H1 (cell line): ENCODE results near the gene CNTN5. TPM values are rescaled to one million over a fixed set of nuclear protein-coding genes. Genes with fewer than 3 reads are reported as not detected.

Experiments
- CTCF ChIA-PET: fragments of 300-600 bp; sonication (Branson Sonifier 250); formaldehyde crosslinking; loops from one replicate; lab custom pipeline; 2021; ENCODE audit not compliant: partially characterized antibody; lab: Charles Lee
- POLR2A ChIA-PET: fragments of 300-600 bp; sonication (Branson Sonifier 250); formaldehyde crosslinking; loops from one replicate; lab custom pipeline; 2021; ENCODE audit warnings: inconsistent platforms; ENCODE audit not compliant: partially characterized antibody; lab: Charles Lee
- DNase-seq, 2 experiments: peaks; one replicate each; pipeline versions ENCODE4 v3.0.0 to v3.0.0-alpha.2; 2010 to 2022; ENCODE audit warnings: low spot score in 2 of 2, low read depth in 1 of 2, mixed read lengths in 1 of 2
- FAIRE-seq: peaks from 2 replicates; lab custom pipeline; 2011; peaks lifted over from hg19 to GRCh38; lab: Jason Lieb, UNC
- H2AFZ ChIP-seq: 2 replicates; pipeline ENCODE4 v1.8.1; 2012; ENCODE audit warnings: low read length, inconsistent platforms
- H2AK5ac ChIP-seq: 2 replicates; pipeline ENCODE4 v1.6.1; 2013; ENCODE audit warnings: low read depth, low read length
- H2BK120ac ChIP-seq: replicated peaks from 2 replicates; pipeline ENCODE3; 2013; ENCODE audit warnings: low read depth, low read length, inconsistent platforms
- H2BK12ac ChIP-seq: 2 replicates; pipeline ENCODE4 v1.6.1; 2013; ENCODE audit warnings: low read depth, low read length
- H2BK15ac ChIP-seq: 2 replicates; pipeline ENCODE4 v1.6.1; 2013; ENCODE audit warnings: low read length
- H2BK20ac ChIP-seq: 2 replicates; pipeline ENCODE4 v1.6.1; 2013; ENCODE audit warnings: low read length
- H2BK5ac ChIP-seq: 2 replicates; pipeline ENCODE4 v1.6.1; 2013; ENCODE audit warnings: low read depth, low read length
- H3K14ac ChIP-seq: 2 replicates; pipeline ENCODE4 v1.6.1; 2013; ENCODE audit warnings: inconsistent platforms; ENCODE audit not compliant: insufficient read length
- H3K18ac ChIP-seq: 2 replicates; pipeline ENCODE4 v1.6.1; 2013; ENCODE audit warnings: low read length; ENCODE audit errors: extremely low read depth
- H3K23ac ChIP-seq: 2 replicates; pipeline ENCODE4 v1.6.1; 2013; ENCODE audit warnings: inconsistent platforms; ENCODE audit not compliant: insufficient read length
- H3K23me2 ChIP-seq: 2 replicates; pipeline ENCODE4 v1.6.1; 2013; ENCODE audit warnings: low read depth, low read length
- H3K27ac ChIP-seq: 2 replicates; pipeline ENCODE4 v1.6.1; 2011; ENCODE audit warnings: low read depth, low read length, inconsistent platforms
- H3K27me3 ChIP-seq, 4 experiments: replicated peaks in 1 of 4; 1 replicate in 1 of 4; 2 replicates in 3 of 4; pipeline versions ENCODE4 v1.6.1 to v1.8.1; 2011 to 2013; ENCODE audit warnings: low read length in 3 of 4, mild to moderate bottlenecking in 3 of 4, inconsistent platforms in 2 of 4, mixed read lengths in 2 of 4, moderate library complexity in 1 of 4; ENCODE audit not compliant: control insufficient read depth in 3 of 4, insufficient read depth in 3 of 4; ENCODE audit errors: extremely low read depth in 1 of 4
- H3K36me3 ChIP-seq, 4 experiments: 2 replicates each; pipeline versions ENCODE4 v1.6.1 to v1.8.1; 2011 to 2013; ENCODE audit warnings: mild to moderate bottlenecking in 4 of 4, low read length in 3 of 4, moderate library complexity in 2 of 4, control low read depth in 1 of 4, inconsistent platforms in 1 of 4; ENCODE audit not compliant: insufficient read depth in 4 of 4, control insufficient read depth in 2 of 4
- H3K4ac ChIP-seq: replicated peaks from 2 replicates; pipeline ENCODE3; 2013; ENCODE audit warnings: low read length, low read depth, mixed read lengths, inconsistent platforms; ENCODE audit not compliant: insufficient read length
- H3K4me1 ChIP-seq, 4 experiments: replicated peaks in 1 of 4; 1 replicate in 1 of 4; 2 replicates in 3 of 4; pipeline versions ENCODE4 v1.6.1 to v1.8.1; 2011 to 2013; ENCODE audit warnings: low read length in 3 of 4, inconsistent platforms in 2 of 4, mixed read lengths in 1 of 4; ENCODE audit not compliant: insufficient read depth in 4 of 4, control insufficient read depth in 3 of 4
- H3K4me2 ChIP-seq, 2 experiments: 2 replicates each; pipeline versions ENCODE4 v1.6.1 to v1.8.1; 2011 to 2013; ENCODE audit warnings: low read depth in 2 of 2, low read length in 2 of 2, control low read depth in 1 of 2, inconsistent platforms in 1 of 2, mild to moderate bottlenecking in 1 of 2; ENCODE audit not compliant: insufficient read depth in 1 of 2
- H3K4me3 ChIP-seq, 4 experiments: fragments of 200-600, 300-600 bp in 1 of 4; sonication (generic), shearing (Covaris generic), sonication (Bioruptor Twin) in 1 of 4; 2 replicates each; pipeline versions ENCODE4 v1.5.1 to v1.8.1; 2011 to 2016; ENCODE audit warnings: low read length in 4 of 4, low read depth in 3 of 4, control low read depth in 2 of 4, inconsistent platforms in 2 of 4, mild to moderate bottlenecking in 2 of 4, mixed read lengths in 1 of 4, moderate library complexity in 1 of 4; ENCODE audit not compliant: insufficient read depth in 2 of 4; ENCODE audit errors: extremely low read depth in 1 of 4
- H3K56ac ChIP-seq: replicated peaks from 2 replicates; pipeline ENCODE3; 2013; ENCODE audit warnings: low read depth, mild to moderate bottlenecking, mixed read lengths, low read length, inconsistent platforms; ENCODE audit not compliant: insufficient read length
- H3K79me1 ChIP-seq: 2 replicates; pipeline ENCODE4 v1.6.1; 2013; ENCODE audit warnings: low read depth, low read length, control low read depth
- H3K79me2 ChIP-seq, 2 experiments: 2 replicates each; pipeline versions ENCODE4 v1.6.1 to v1.8.1; 2012 to 2013; ENCODE audit warnings: low read length in 2 of 2, mild to moderate bottlenecking in 2 of 2, inconsistent platforms in 1 of 2; ENCODE audit not compliant: insufficient read depth in 2 of 2, control insufficient read depth in 1 of 2
- H3K9ac ChIP-seq, 4 experiments: replicated peaks in 1 of 4; 1 replicate in 1 of 4; 2 replicates in 3 of 4; pipeline versions ENCODE4 v1.6.1 to v1.8.1; 2011 to 2013; ENCODE audit warnings: low read depth in 3 of 4, low read length in 3 of 4, control low read depth in 2 of 4, mild to moderate bottlenecking in 2 of 4, moderate library complexity in 2 of 4, inconsistent platforms in 1 of 4; ENCODE audit errors: extremely low read depth in 1 of 4
- H3K9me3 ChIP-seq, 2 experiments: 2 replicates each; pipeline versions ENCODE4 v1.6.1 to v1.8.1; 2012 to 2013; ENCODE audit warnings: mild to moderate bottlenecking in 2 of 2, moderate library complexity in 2 of 2, control low read depth in 1 of 2, inconsistent platforms in 1 of 2, low read depth in 1 of 2, low read length in 1 of 2, mixed read lengths in 1 of 2; ENCODE audit not compliant: insufficient read depth in 2 of 2
- H4K20me1 ChIP-seq, 2 experiments: replicated peaks in 1 of 2; 2 replicates each; pipeline versions ENCODE3 to v1.8.1; 2011 to 2013; ENCODE audit warnings: inconsistent platforms in 2 of 2, low read length in 2 of 2, mild to moderate bottlenecking in 1 of 2; ENCODE audit not compliant: insufficient read depth in 2 of 2, control insufficient read depth in 1 of 2
- H4K5ac ChIP-seq: 2 replicates; pipeline ENCODE4 v1.6.1; 2013; ENCODE audit warnings: low read length, low read depth, mixed read lengths, inconsistent platforms; ENCODE audit not compliant: insufficient read length
- H4K8ac ChIP-seq: 2 replicates; pipeline ENCODE4 v1.8.0; 2013; ENCODE audit warnings: mild to moderate bottlenecking, moderate library complexity, low read length, inconsistent platforms; ENCODE audit not compliant: insufficient read depth; ENCODE audit errors: extremely low read depth
- H4K91ac ChIP-seq: replicated peaks from 2 replicates; pipeline ENCODE3; 2013; ENCODE audit warnings: low read length, mixed read lengths, inconsistent platforms; ENCODE audit not compliant: insufficient read length
- BCL11A ChIP-seq, 2 experiments: IDR thresholded peaks; one replicate each; pipeline ENCODE4 v1.6.1; 2011; ENCODE audit warnings: low read depth in 2 of 2, low read length in 2 of 2, mild to moderate bottlenecking in 2 of 2
- BRCA1 ChIP-seq: IDR thresholded peaks from 2 replicates; pipeline ENCODE4 v1.6.1; 2012; ENCODE audit warnings: low read depth, low read length, improper control_type of control experiment
- E2F6 ChIP-seq: IDR thresholded peaks from 2 replicates; pipeline ENCODE4 v1.6.1; 2012; ENCODE audit warnings: inconsistent platforms
- NANOG ChIP-seq: IDR thresholded peaks from 2 replicates; pipeline ENCODE4 v1.6.1; 2011; ENCODE audit warnings: low read length, low read depth, mild to moderate bottlenecking, inconsistent platforms; ENCODE audit not compliant: insufficient read depth, poor library complexity, severe bottlenecking
- WGBS, 2 experiments: shearing (Covaris generic) in 1 of 2; methylation state at CpG; one replicate each; pipeline versions ENCODE4 v1.1.6 to v1.1.7; 2013 to 2015; ENCODE audit warnings: low lambda C conversion rate in 2 of 2, mixed read lengths in 2 of 2, inconsistent platforms in 1 of 2, low coverage in 1 of 2, missing lambda C conversion rate in 1 of 2; ENCODE audit not compliant: insufficient replicate concordance in 2 of 2, insufficient coverage in 1 of 2, insufficient read length in 1 of 2; ENCODE audit errors: extremely low coverage in 1 of 2, missing lambda C conversion rate in 1 of 2; 5-methylcytosine and 5-hydroxymethylcytosine counted together
- polyA plus RNA-seq, 7 experiments: library from polyadenylated mRNA; depleted of rRNA in 3 of 7; stranded (reverse) in 5 of 7; unstranded in 2 of 7; fragments of >200 nt in 5 of 7; fragments of 200-250 nt in 2 of 7; gene quantifications; 1 replicate in 5 of 7; 2 replicates in 1 of 7; 4 replicates in 1 of 7; pipeline versions ENCODE4 v1.2.1 to v1.2.3, GENCODE V29; 2011 to 2013; ENCODE audit warnings: missing spikeins in 2 of 7, mixed read lengths in 2 of 7
- total RNA-seq: library from RNA; stranded (reverse); fragmentation: NEBNext Ultra II Directional; extraction: Animal tissue kit (Norgen Biotek cat#: 25700); gene quantifications from 2 replicates; pipeline ENCODE4 v1.2.1, GENCODE V29; 2021

CNTN5 gene
- total and polyA plus RNA-seq, 2 of the 8 experiments (the other 6 are each of a cell fraction or from before 2014, with no cell fraction given): not detected

GRCh38 chr11:99418927-99419720 is 398.4 kb downstream of the CNTN5 start:
- H3K14ac ChIP-seq: no peak overlapping the region
- no peaks in the 10 kb centered on the region for H3K79me2 ChIP-seq
- H2BK5ac ChIP-seq: no peak overlapping the region
- H2BK12ac ChIP-seq: no peak overlapping the region; the same call in 1 of the 2 replicates
- FAIRE-seq (no peak), DNase-seq (no peak)
- H2BK15ac ChIP-seq: no peak overlapping the region
- H3K23me2 ChIP-seq: no peaks in the 10 kb centered on the region
- no peaks in the 10 kb centered on the region for H3K79me1 ChIP-seq
- TF ChIP-seq BRCA1: no peak
- peak; percentile 27 for TF ChIP-seq NANOG
- TF ChIP-seq E2F6: no peak
- TF ChIP-seq BCL11A (IDR thresholded peaks at IDR 0.05; ENCODE audit: low read depth in 2 of 2, low read length in 2 of 2): no peak
- no peak overlapping the region for H3K18ac ChIP-seq
- no peak overlapping the region for H3K56ac ChIP-seq
- H2BK20ac ChIP-seq: no peak overlapping the region
- no peaks in the 10 kb centered on the region for H3K36me3 ChIP-seq
- H3K4ac ChIP-seq: no peak overlapping the region
- peak overlapping the region; percentile 47 for H2BK120ac ChIP-seq
- 50% methylated on average over 1 of the region's 1 CpG; no CpG with 5 or more reads in 1 of the 2 experiments for WGBS, 2 experiments
- H3K9me3 ChIP-seq: no peaks in the 10 kb centered on the region
- H4K8ac ChIP-seq: no peak overlapping the region
- H3K27ac ChIP-seq: no peak overlapping the region
- peaks cover under 1 to 28% (median 17%) of the 10 kb centered on the region in 4 experiments for H3K4me1 ChIP-seq
- no peaks in the 10 kb centered on the region for H4K20me1 ChIP-seq
- peaks cover 0 to under 1% (median under 1%) of the 10 kb centered on the region in 4 experiments; a peak in 3 of 7 replicates for H3K27me3 ChIP-seq
- H4K91ac ChIP-seq: no peak overlapping the region
- H3K9ac ChIP-seq: no peak overlapping the region
- H2AFZ ChIP-seq: no peak overlapping the region
- POLR2A ChIA-PET: no interaction called here
- H2AK5ac ChIP-seq: no peak overlapping the region
- peak overlapping the region in 1 of 4 experiments; percentile 9; a peak in 1 of 8 replicates for H3K4me3 ChIP-seq
- peak overlapping the region; percentile 26 to 38; a peak in 3 of 4 replicates for H3K4me2 ChIP-seq
- CTCF ChIA-PET: no interaction called here
- H3K23ac ChIP-seq: no peak overlapping the region
- H4K5ac ChIP-seq: peak overlapping the region; percentile 89
